KMS-11 (cell line): Measurements from ENCODE around the gene COL19A1.

Source experiments
- H2AFZ ChIP-seq: fragments of 200-600 bp; sonication (generic); 2 replicates; pipeline ENCODE4 v1.6.1; 2016; ENCODE audit warnings: antibody characterized with exemption, mixed run types, low read depth
- H3K27ac ChIP-seq: fragments of 200-600 bp; sonication (generic); 2 replicates; pipeline ENCODE4 v1.6.1; 2016; ENCODE audit warnings: mild to moderate bottlenecking, mixed run types
- H3K27me3 ChIP-seq: fragments of 200-600 bp; sonication (generic); 2 replicates; pipeline ENCODE4 v1.6.1; 2017; ENCODE audit warnings: mild to moderate bottlenecking, low read depth, mixed run types, moderate library complexity; ENCODE audit not compliant: insufficient read depth
- H3K36me3 ChIP-seq: fragments of 200-600 bp; sonication (generic); 2 replicates; pipeline ENCODE4 v1.6.1; 2017; ENCODE audit warnings: mild to moderate bottlenecking, mixed run types; ENCODE audit not compliant: insufficient read depth
- H3K4me1 ChIP-seq: fragments of 200-600 bp; sonication (generic); 2 replicates; pipeline ENCODE4 v1.6.1; 2016; ENCODE audit warnings: mild to moderate bottlenecking, low read depth, mixed run types; ENCODE audit not compliant: poor library complexity, severe bottlenecking
- H3K4me2 ChIP-seq: fragments of 200-600 bp; sonication (generic); 2 replicates; pipeline ENCODE4 v1.7.0; 2016; ENCODE audit warnings: mild to moderate bottlenecking, mixed run types
- H3K4me3 ChIP-seq: fragments of 200-600 bp; sonication (generic); IDR thresholded peaks from 2 replicates; pipeline ENCODE4 v1.6.1; 2017; ENCODE audit warnings: low read depth, low read length, mixed read lengths; ENCODE audit not compliant: insufficient read depth
- H3K79me2 ChIP-seq: fragments of 200-600 bp; sonication (generic); 2 replicates; pipeline ENCODE4 v1.6.1; 2016; ENCODE audit warnings: low read depth, mixed run types; ENCODE audit not compliant: insufficient read depth
- H3K9ac ChIP-seq: fragments of 200-600 bp; sonication (generic); 2 replicates; pipeline ENCODE4 v1.6.1; 2016; ENCODE audit warnings: mild to moderate bottlenecking, mixed run types
- H4K20me1 ChIP-seq: fragments of 200-600 bp; sonication (generic); 2 replicates; pipeline ENCODE4 v1.6.1; 2016; ENCODE audit warnings: mild to moderate bottlenecking, mixed run types; ENCODE audit not compliant: insufficient read depth
- TF ChIP-seq, protein P1 (sequence below): fragments of 200-600 bp; sonication (generic); conservative IDR thresholded peaks from 2 replicates; pipeline ENCODE4 v1.6.1; 2017; ENCODE audit warnings: low read depth, mild to moderate bottlenecking, antibody characterized with exemption, low read length, moderate library complexity, mixed read lengths

Gene COL19A1

DNA sequence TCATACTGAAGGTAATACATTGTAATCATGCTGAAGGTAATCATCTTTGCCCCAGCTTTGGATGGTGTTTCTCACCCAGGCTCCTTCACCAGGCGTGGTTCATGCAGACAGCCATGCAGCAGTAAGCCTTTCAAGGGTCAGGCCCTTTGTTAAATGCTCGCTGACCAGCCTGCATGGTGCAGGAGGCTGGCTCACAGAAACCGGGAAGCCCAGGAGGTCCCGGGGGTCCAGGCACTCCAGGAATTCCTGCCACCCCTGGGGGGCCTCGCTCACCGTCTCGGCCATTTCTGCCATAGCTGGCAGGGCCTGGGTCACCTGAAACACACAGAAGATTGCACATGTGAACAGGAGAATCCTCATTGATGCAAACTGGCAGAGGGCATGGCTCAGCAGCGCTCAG is 350.4 kb downstream of the COL19A1 start:
- Histone ChIP-seq H3K4me3 (no peak overlapping the region), H2AFZ (no peak overlapping the region), H3K79me2 (no peaks in the 10 kb centered on the region), H3K4me2 (no peak overlapping the region), H3K9ac (no peak overlapping the region), H3K27ac (no peak overlapping the region), H3K4me1 (no peaks in the 10 kb centered on the region), H3K27me3 (no peaks in the 10 kb centered on the region), H3K36me3 (no peaks in the 10 kb centered on the region), H4K20me1 (no peaks in the 10 kb centered on the region)
- TF ChIP-seq, protein P1, sequence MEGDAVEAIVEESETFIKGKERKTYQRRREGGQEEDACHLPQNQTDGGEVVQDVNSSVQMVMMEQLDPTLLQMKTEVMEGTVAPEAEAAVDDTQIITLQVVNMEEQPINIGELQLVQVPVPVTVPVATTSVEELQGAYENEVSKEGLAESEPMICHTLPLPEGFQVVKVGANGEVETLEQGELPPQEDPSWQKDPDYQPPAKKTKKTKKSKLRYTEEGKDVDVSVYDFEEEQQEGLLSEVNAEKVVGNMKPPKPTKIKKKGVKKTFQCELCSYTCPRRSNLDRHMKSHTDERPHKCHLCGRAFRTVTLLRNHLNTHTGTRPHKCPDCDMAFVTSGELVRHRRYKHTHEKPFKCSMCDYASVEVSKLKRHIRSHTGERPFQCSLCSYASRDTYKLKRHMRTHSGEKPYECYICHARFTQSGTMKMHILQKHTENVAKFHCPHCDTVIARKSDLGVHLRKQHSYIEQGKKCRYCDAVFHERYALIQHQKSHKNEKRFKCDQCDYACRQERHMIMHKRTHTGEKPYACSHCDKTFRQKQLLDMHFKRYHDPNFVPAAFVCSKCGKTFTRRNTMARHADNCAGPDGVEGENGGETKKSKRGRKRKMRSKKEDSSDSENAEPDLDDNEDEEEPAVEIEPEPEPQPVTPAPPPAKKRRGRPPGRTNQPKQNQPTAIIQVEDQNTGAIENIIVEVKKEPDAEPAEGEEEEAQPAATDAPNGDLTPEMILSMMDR = no peak

DNA sequence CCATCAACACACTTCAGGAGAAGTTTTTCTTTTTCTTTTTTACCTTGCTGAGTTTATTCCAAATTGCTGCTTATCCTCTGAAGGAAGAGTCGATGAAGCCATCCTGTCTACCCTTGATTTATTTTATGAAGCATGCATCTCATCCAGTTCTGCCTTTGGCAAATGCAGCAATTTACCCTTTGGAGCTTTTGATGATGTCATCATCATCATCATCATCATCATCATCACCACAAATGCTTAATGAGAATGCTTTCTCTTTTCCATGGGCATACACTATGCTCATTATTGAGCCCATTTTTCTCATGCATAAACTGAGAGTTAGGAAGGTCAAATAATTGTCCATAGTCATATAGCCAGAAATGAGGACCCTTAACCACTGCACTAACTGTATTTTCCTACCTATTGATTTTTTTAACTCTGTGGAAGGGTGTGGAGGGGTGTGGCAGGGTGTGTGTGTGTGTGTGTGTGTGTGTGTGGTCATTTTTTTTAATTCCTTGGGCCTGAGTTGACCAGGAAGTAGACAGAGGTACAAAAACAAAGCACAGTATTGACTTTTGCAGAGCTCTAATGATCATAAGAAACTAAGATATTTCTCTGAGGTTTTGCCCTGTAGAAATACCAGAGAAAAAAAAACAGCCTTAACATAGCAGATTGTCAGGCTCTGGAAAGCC is 353.7 kb downstream of the COL19A1 start:
- Histone ChIP-seq H4K20me1 (no peaks in the 10 kb centered on the region), H3K4me3 (no peak overlapping the region), H3K4me2 (no peak overlapping the region), H3K27ac (no peak overlapping the region), H2AFZ (no peak overlapping the region), H3K79me2 (no peaks in the 10 kb centered on the region), H3K27me3 (no peaks in the 10 kb centered on the region), H3K9ac (no peak overlapping the region), H3K4me1 (no peaks in the 10 kb centered on the region), H3K36me3 (no peaks in the 10 kb centered on the region)
- TF ChIP-seq, protein P1 = no peak; the same call in 1 of the 2 replicates

DNA sequence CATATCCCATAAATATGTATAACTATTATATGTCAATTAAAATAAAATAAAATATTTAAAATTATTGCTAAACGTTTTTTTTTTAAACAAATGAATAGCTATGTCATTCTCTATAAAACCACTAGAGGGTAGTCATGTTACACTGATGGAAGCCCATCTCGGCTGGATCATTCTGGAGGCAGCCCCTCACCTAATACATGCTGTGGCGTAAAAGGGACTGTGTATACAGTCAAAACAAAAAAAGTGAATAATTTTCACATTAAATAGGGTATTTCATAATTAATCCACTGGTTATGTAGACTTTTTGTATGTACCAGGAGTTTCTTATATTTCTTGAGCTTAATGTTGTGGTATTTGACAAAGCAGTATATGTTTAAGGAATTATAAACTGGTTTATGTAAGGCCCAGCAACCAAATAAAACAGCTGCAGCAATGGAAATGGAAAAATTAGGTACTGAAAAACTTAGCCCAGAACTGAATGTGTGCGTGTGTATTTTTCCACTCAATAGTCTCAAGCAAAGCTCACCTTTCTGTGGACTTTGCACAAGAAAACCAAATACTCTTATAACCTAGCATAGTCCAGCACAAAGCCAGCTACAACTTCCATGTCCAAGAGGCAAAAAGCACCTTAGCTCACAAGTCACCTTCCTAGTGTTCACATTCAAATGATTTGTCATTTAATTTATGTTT is 354.8 kb downstream of the COL19A1 start:
- TF ChIP-seq, protein P1 = peak; percentile 74; the same call in 1 of the 2 replicates
- no peak overlapping the region for H3K9ac ChIP-seq

DNA sequence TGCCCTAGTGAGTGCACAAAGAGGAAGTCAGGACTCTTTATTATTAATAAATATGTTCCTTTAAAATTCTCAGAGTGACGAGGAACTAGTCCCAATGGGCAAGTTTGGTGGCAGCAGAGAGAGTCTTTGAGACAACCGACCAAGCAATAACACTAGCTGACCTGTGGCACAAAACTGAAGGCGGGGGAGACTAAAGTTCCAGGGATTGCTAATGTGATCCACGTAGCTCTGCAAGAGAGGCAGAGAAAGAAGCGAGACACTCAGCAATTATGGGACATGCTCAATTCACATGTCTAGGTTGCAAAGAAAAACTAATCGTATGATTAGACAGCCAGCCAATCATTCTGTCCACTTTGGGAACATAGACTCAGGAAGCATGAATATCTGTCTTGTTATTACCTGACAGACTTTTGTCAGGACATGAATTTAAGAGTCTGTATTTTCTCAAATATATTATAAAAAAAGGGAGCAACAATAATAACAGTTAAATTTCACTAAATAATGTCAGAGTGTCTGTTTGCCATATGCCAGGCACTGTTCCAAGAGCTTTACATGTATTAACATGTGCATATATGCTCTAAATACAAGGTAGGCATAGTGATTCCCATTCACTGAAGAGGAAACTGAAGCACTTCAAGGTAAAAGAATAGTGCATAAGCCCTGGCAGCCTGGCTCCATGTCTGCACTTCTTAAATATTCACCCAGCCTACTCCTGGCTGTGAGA is 355.5 kb downstream of the COL19A1 start:
- H3K4me3 ChIP-seq = no peak overlapping the region
- no peak overlapping the region for H3K27ac ChIP-seq
- H3K27me3 ChIP-seq = no peaks in the 10 kb centered on the region
- TF ChIP-seq, protein P1 = no peak
- no peak overlapping the region for H2AFZ ChIP-seq
- H3K4me2 ChIP-seq = no peak overlapping the region
- no peaks in the 10 kb centered on the region for H3K4me1 ChIP-seq
- no peaks in the 10 kb centered on the region for H4K20me1 ChIP-seq
- no peaks in the 10 kb centered on the region for H3K79me2 ChIP-seq
- H3K9ac ChIP-seq = no peak overlapping the region
- H3K36me3 ChIP-seq = no peaks in the 10 kb centered on the region

More for the DNA sequence above, 354.8 kb downstream of the COL19A1 start:
- Histone ChIP-seq H3K79me2 (no peaks in the 10 kb centered on the region), H4K20me1 (no peaks in the 10 kb centered on the region), H3K4me3 (no peak overlapping the region), H3K36me3 (no peaks in the 10 kb centered on the region), H2AFZ (no peak overlapping the region), H3K27me3 (no peaks in the 10 kb centered on the region), H3K4me1 (no peaks in the 10 kb centered on the region), H3K4me2 (no peak overlapping the region), H3K27ac (no peak overlapping the region)
